Esophagus muscularis mucosa (tissue), 4 donors: Measurements from ENCODE around the gene AATK. TPM values are rescaled to one million over a fixed set of nuclear protein-coding genes. Genes with fewer than 3 reads are reported as not detected.
"Not testable (repeated sequence)": the region's sequence is repeated elsewhere in the genome, so short reads cannot be mapped to it uniquely, and the experiment has no call there.

Experiments
- DNase-seq: peaks from one replicate; pipeline ENCODE4 v3.0.0-alpha.2; 2017; ENCODE audit errors: extremely low spot score
- H3K27ac ChIP-seq, 4 donors: fragments of 200-600 bp; sonication (generic); replicated peaks in 1 of 4; 1 replicate in 3 of 4; 2 replicates in 1 of 4; pipeline ENCODE4 v1.5.1; 2016 to 2019; ENCODE audit warnings: mild to moderate bottlenecking in 1 of 4
- H3K27me3 ChIP-seq, 4 donors: fragments of 200-600 bp; sonication (generic); one replicate each; pipeline versions ENCODE4 v1.5.1 to v1.6.0; 2016 to 2019
- H3K36me3 ChIP-seq, 4 donors: fragments of 200-600 bp; sonication (generic); one replicate each; pipeline ENCODE4 v1.5.1; 2016 to 2019
- H3K4me1 ChIP-seq, 4 donors: fragments of 200-600 bp; sonication (generic); one replicate each; pipeline ENCODE4 v1.5.1; 2016 to 2019
- H3K4me3 ChIP-seq, 4 donors: fragments of 200-600 bp; sonication (generic); 1 replicate in 2 of 4; 2 replicates in 2 of 4; pipeline ENCODE4 v1.5.1; 2016 to 2019; ENCODE audit warnings: mild to moderate bottlenecking in 4 of 4, moderate library complexity in 1 of 4
- H3K9me3 ChIP-seq, 4 donors: fragments of 200-600 bp; sonication (generic); 1 replicate in 3 of 4; 2 replicates in 1 of 4; pipeline ENCODE4 v1.5.1; 2016 to 2019
- CTCF ChIP-seq, 3 experiments: fragments of 200-600 bp in 2 of 3; fragments of 450-650 bp in 1 of 3; sonication (generic) in 2 of 3; IDR thresholded peaks; one replicate each; pipeline ENCODE4 v1.5.1; 2017 to 2019; ENCODE audit warnings: antibody characterized with exemption in 3 of 3, mild to moderate bottlenecking in 2 of 3, moderate library complexity in 1 of 3
- EP300 ChIP-seq: sonication (generic); formaldehyde crosslinking; IDR thresholded peaks from one replicate; pipeline ENCODE4 v1.6.1; 2017; ENCODE audit warnings: antibody characterized with exemption
- POLR2A ChIP-seq: fragments of 450-650 bp; IDR thresholded peaks from one replicate; pipeline ENCODE4 v1.6.1; 2017; ENCODE audit warnings: antibody characterized with exemption, moderate library complexity, mild to moderate bottlenecking, low read depth
- POLR2AphosphoS5 ChIP-seq, 2 donors: sonication (generic); formaldehyde crosslinking; IDR thresholded peaks; one replicate each; pipeline ENCODE4 v1.6.1; 2017; ENCODE audit warnings: antibody characterized with exemption in 2 of 2
- WGBS: methylation state at CpG from one replicate; pipeline ENCODE4 v1.1.5; 2018; 5-methylcytosine and 5-hydroxymethylcytosine counted together
- intact Hi-C: fragments of 100-400 bp; cut with DNase I; formaldehyde crosslinking; loops from one replicate; pipeline ENCODE4 v1.15.1; 2023
- total RNA-seq, 4 donors: library from RNA; depleted of rRNA; stranded (reverse); fragments of >200 nt; gene quantifications; one replicate each; pipeline versions ENCODE4 v1.1.0 to v1.2.1, GENCODE V29; 2016

The AATK gene
- total RNA-seq, 4 donors from 2014 or later: 13.7 to 24.6 (median 16.0) TPM

GRCh38 chr17:81157848-81158687 lies 8.0 kb downstream of the AATK start:
- intact Hi-C loops: no loop called here
- TF ChIP-seq EP300: no peak
- TF ChIP-seq POLR2A: no peak
- TF ChIP-seq CTCF (IDR thresholded peaks at IDR 0.05): no peak
- no peak for TF ChIP-seq POLR2AphosphoS5 (IDR thresholded peaks at IDR 0.05)

GRCh38 chr17:81156866-81157805 lies 8.9 kb downstream of the AATK start:
- Histone ChIP-seq H3K27me3 (peaks cover 0 to 4% (median 0%) of the 10 kb centered on the region in 4 donors), H3K4me3 (no peak overlapping the region), H3K27ac (no peak overlapping the region), H3K36me3 (no peaks in the 10 kb centered on the region), H3K9me3 (no peaks in the 10 kb centered on the region), H3K4me1 (peaks cover 0 to 19% (median 7%) of the 10 kb centered on the region in 4 donors)
- intact Hi-C loops: no loop called here
- no peak for DNase-seq
- WGBS: 97% methylated on average over 31 of the region's 38 CpGs
- no peak for TF ChIP-seq CTCF (IDR thresholded peaks at IDR 0.05)
- no peak for TF ChIP-seq POLR2A
- TF ChIP-seq POLR2AphosphoS5 (IDR thresholded peaks at IDR 0.05): no peak
- TF ChIP-seq EP300: no peak

More at GRCh38 chr17:81157848-81158687, 8.0 kb downstream of the AATK start:
- DNase-seq: no peak
- Histone ChIP-seq H3K4me1 (peaks cover 0 to 18% (median 7%) of the 10 kb centered on the region in 4 donors), H3K36me3 (no peaks in the 10 kb centered on the region), H3K27ac (no peak overlapping the region), H3K9me3 (no peaks in the 10 kb centered on the region), H3K4me3 (no peak overlapping the region), H3K27me3 (peaks cover 0 to 4% (median 0%) of the 10 kb centered on the region in 4 donors)
- 89% methylated on average over 21 of the region's 39 CpGs for WGBS

- H3K27ac ChIP-seq: no peak overlapping the region
- no peak for DNase-seq
- H3K4me3 ChIP-seq: no peak overlapping the region
- intact Hi-C loops: no loop called here
- H3K9me3 ChIP-seq: no peaks in the 10 kb centered on the region
- H3K4me1 ChIP-seq: peaks cover 0 to 10% (median 2%) of the 10 kb centered on the region in 4 donors
- no peak for TF ChIP-seq POLR2A
- TF ChIP-seq EP300: no peak
- no peak for TF ChIP-seq POLR2AphosphoS5 (IDR thresholded peaks at IDR 0.05)
- no peak for TF ChIP-seq CTCF (IDR thresholded peaks at IDR 0.05)
- 81% methylated on average over 18 of the region's 18 CpGs for WGBS
- H3K27me3 ChIP-seq: peaks cover 0 to 4% (median 0%) of the 10 kb centered on the region in 4 donors
- no peaks in the 10 kb centered on the region for H3K36me3 ChIP-seq
Observed at GRCh38 chr17:81154961-81155360, 11.1 kb downstream of the AATK start.

- H3K27me3 ChIP-seq, intact Hi-C loops, H3K27ac ChIP-seq, H3K4me3 ChIP-seq, H3K9me3 ChIP-seq, H3K4me1 ChIP-seq, DNase-seq, H3K36me3 ChIP-seq: not testable (repeated sequence)
- WGBS: 90% methylated on average over 9 of the region's 9 CpGs
Observed at GRCh38 chr17:81154016-81154415, 12.0 kb downstream of the AATK start.

GRCh38 chr17:81153340-81153803 lies 12.6 kb downstream of the AATK start:
- no peak for TF ChIP-seq EP300
- TF ChIP-seq POLR2AphosphoS5 (IDR thresholded peaks at IDR 0.05): no peak
- no peak for TF ChIP-seq CTCF (IDR thresholded peaks at IDR 0.05)
- TF ChIP-seq POLR2A: no peak
- Histone ChIP-seq H3K27ac (no peak overlapping the region), H3K4me3 (no peak overlapping the region), H3K36me3 (no peaks in the 10 kb centered on the region), H3K9me3 (no peaks in the 10 kb centered on the region), H3K27me3 (no peaks in the 10 kb centered on the region), H3K4me1 (peaks cover 0 to 7% (median 0%) of the 10 kb centered on the region in 4 donors)
- no peak for DNase-seq
- intact Hi-C loops: no loop called here
- 65% methylated on average over 15 of the region's 17 CpGs for WGBS
